ENCODE data around the gene LAMB1. TPM values are rescaled to one million over a fixed set of nuclear protein-coding genes. Genes with fewer than 3 reads are reported as not detected.

LAMB1 gene
- total and polyA plus RNA-seq, 2 of the 13 experiments (the other 11 are each of a cell fraction or from before 2014, with no cell fraction given): 109 to 124 TPM

- no peak overlapping the region for H3K4me2 ChIP-seq (ENCODE audit: low read depth, low read length)
- DNase-seq (ENCODE audit: low spot score) (no peak), ATAC-seq (no peak), FAIRE-seq (no peak)
- in situ Hi-C loops (cut with HindIII; ENCODE audit: extremely low pct_ligation_motif_present, low pct_unique_long_range_greater_than_20kb): no loop called here
- POLR2A ChIA-PET: no interaction called here
- H3K27me3 ChIP-seq (ENCODE audit: control insufficient read depth in 1 of 2, insufficient read depth in 2 of 2, low read length in 2 of 2): no peaks in the 10 kb centered on the region
- TF ChIP-seq TBX3 (IDR thresholded peaks at IDR 0.05; ENCODE audit: borderline replicate concordance) (no peak), ZNF543 (CRISPR knock-in tag; IDR thresholded peaks at IDR 0.05) (peak; percentile 99), KDM1A (CRISPR knock-in tag; IDR thresholded peaks at IDR 0.05) (no peak), AFF4 (CRISPR knock-in tag; IDR thresholded peaks at IDR 0.05) (no peak), NCOA2 (CRISPR knock-in tag; IDR thresholded peaks at IDR 0.05) (no peak), HNF1A (IDR thresholded peaks at IDR 0.05; ENCODE audit: low read depth) (no peak), HNF1A (CRISPR knock-in tag; IDR thresholded peaks at IDR 0.05; ENCODE audit: borderline replicate concordance) (no peak)
- peaks cover 56% of the 10 kb centered on the region for H3K4me1 ChIP-seq (ENCODE audit: insufficient read depth, low read length)
- H3K79me2 ChIP-seq (ENCODE audit: insufficient read depth, low read length): no peaks in the 10 kb centered on the region
- 100% methylated on average over 3 of the region's 3 CpGs for WGBS (ENCODE audit: low lambda C conversion rate)
- BruUV-seq (replicated peaks): no TSS peak
- no peak overlapping the region for H2AFZ ChIP-seq (ENCODE audit: low read length)
- H3K9me3 ChIP-seq (ENCODE audit: low read length): no peaks in the 10 kb centered on the region
- peaks cover 11 to 31% of the 10 kb centered on the region in 2 experiments for H3K36me3 ChIP-seq (replicated peaks in 1 of 2; ENCODE audit: control insufficient read depth in 1 of 2, insufficient read depth in 2 of 2, low read length in 2 of 2)
- H3K9ac ChIP-seq (ENCODE audit: insufficient read depth, low read depth, low read length): no peak overlapping the region
- intact Hi-C loops (cut with micrococcal nuclease; ENCODE audit: unreplicated experiment): loop anchor here (5.0 kb wide), 1 partner anchor 76 kb away; the partner anchor contains the start of gene DLD
- CTCF ChIA-PET (ENCODE audit: low intra/inter-chr PET ratio, low total read pairs): no interaction called here
- no peak overlapping the region for H3K27ac ChIP-seq (ENCODE audit: extremely low read length, insufficient read depth, low read length)
- no peak overlapping the region for H3K4me3 ChIP-seq (replicated peaks in 1 of 3; ENCODE audit: insufficient read depth in 1 of 3, low read depth in 2 of 3, low read length in 3 of 3)
- H4K20me1 ChIP-seq (ENCODE audit: insufficient read depth, low read length): peaks cover 9% of the 10 kb centered on the region
Measured at GRCh38 chr7:107968449-107968848, 34.5 kb downstream of the LAMB1 start.

Measured in HepG2 (cell line).